ENCODE data around the gene SOBP.

DNA sequence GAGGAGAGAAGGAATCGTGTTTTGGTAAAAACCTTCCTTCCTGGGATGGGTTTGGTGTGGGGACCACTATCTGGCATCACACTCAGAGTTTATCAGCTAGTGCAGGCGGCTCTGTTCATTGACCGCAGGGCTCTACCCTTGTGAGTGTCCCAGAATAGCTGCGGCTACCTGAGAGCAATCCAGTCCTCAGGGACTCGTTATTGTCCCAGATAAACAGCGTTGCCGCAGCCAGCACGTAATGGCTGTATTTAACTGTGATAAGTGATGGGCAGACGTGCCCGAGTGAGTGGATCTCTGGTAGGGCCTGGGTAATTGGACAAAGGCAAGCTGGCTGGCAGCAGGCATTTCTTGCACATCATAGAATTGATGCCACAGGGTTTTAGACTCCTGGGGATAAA is 163.3 kb downstream of the SOBP start:
- TF ChIP-seq CTCF (IDR thresholded peaks at IDR 0.05) (no peak), POLR2AphosphoS5 (IDR thresholded peaks at IDR 0.05) (no peak)
